Measurements from ENCODE around the gene ST3GAL3. TPM values are rescaled to one million over a fixed set of nuclear protein-coding genes. Genes with fewer than 3 reads are reported as not detected.

ST3GAL3 gene
- total and polyA plus RNA-seq, 12 donors = 14.5 to 39.3 (median 31.7) TPM

GRCh38 chr1:43879996-43880395 lies 172.7 kb downstream of the ST3GAL3 start:
- Histone ChIP-seq H3K27me3 (no peaks in the 10 kb centered on the region), H3K4me1 (peaks cover 0 to 28% (median 11%) of the 10 kb centered on the region in 9 donors), H3K27ac (peak overlapping the region in 9 of 10 donors; percentile 42 to 82 (median 74)), H3K36me3 (peaks cover 0 to 15% (median 0%) of the 10 kb centered on the region in 9 donors), H3K4me3 (no peak overlapping the region), H3K9me3 (no peaks in the 10 kb centered on the region)
- WGBS, 2 donors = 68 to 81% methylated on average over 2 of the region's 2 CpGs
- intact Hi-C loops (cut with DNase I) = loop anchor here in 2 of 10 donors (10.0 kb wide), 2 partner anchors 55 to 95 kb away; no protein-coding TSS in a partner anchor
- TF ChIP-seq CTCF (IDR thresholded peaks at IDR 0.05) = no peak
- DNase-seq (no peak), ATAC-seq (peak in 7 of 8 donors; percentile 4 to 52 (median 33))

- Histone ChIP-seq H3K27ac (peak overlapping the region in 9 of 10 donors; percentile 57 to 82 (median 76)), H3K36me3 (peaks cover 0 to 15% (median 0%) of the 10 kb centered on the region in 9 donors), H3K27me3 (no peaks in the 10 kb centered on the region), H3K4me1 (peaks cover 0 to 28% (median 11%) of the 10 kb centered on the region in 9 donors), H3K4me3 (no peak overlapping the region), H3K9me3 (no peaks in the 10 kb centered on the region)
- DNase-seq (no peak), ATAC-seq (peak; percentile 61 to 93 (median 88))
- no peak for TF ChIP-seq CTCF (IDR thresholded peaks at IDR 0.05)
- 49 to 53% methylated on average over 5 of the region's 5 CpGs for WGBS, 2 donors
- intact Hi-C loops (cut with DNase I) = loop anchor here in 1 of 10 donors (10.0 kb wide), 1 partner anchor 56 kb away; no protein-coding TSS in a partner anchor
These were observed 173.3 kb downstream of the ST3GAL3 start for GRCh38 chr1:43880604-43881003.

- no peaks in the 10 kb centered on the region for H3K9me3 ChIP-seq
- H3K27me3 ChIP-seq = no peaks in the 10 kb centered on the region
- DNase-seq = peak in 1 of 2 donors; percentile 27
- whole genome bisulfite sequencing, 2 donors = 49 to 64% methylated on average over 4 of the region's 4 CpGs
- H3K4me1 ChIP-seq = peaks cover 0 to 28% (median 11%) of the 10 kb centered on the region in 9 donors
- TF ChIP-seq CTCF (IDR thresholded peaks at IDR 0.05) = peak in 4 of 9 donors; percentile 11 to 30 (median 18)
- intact Hi-C loops (cut with DNase I) = loop anchor here in 1 of 10 donors (10.0 kb wide), 1 partner anchor 57 kb away; no protein-coding TSS in a partner anchor
- peaks cover 0 to 15% (median 0%) of the 10 kb centered on the region in 9 donors for H3K36me3 ChIP-seq
- peak in 7 of 8 donors; percentile 47 to 76 (median 68) for ATAC-seq
- H3K27ac ChIP-seq = peak overlapping the region; percentile 54 to 82 (median 76)
- no peak overlapping the region for H3K4me3 ChIP-seq
These were observed 174.1 kb downstream of the ST3GAL3 start for GRCh38 chr1:43881415-43881814.

GRCh38 chr1:43882763-43883162 lies 175.4 kb downstream of the ST3GAL3 start:
- TF ChIP-seq CTCF (IDR thresholded peaks at IDR 0.05) = no peak
- Histone ChIP-seq H3K4me1 (peaks cover 0 to 28% (median 11%) of the 10 kb centered on the region in 9 donors), H3K27me3 (no peaks in the 10 kb centered on the region), H3K9me3 (no peaks in the 10 kb centered on the region), H3K27ac (no peak overlapping the region), H3K4me3 (no peak overlapping the region), H3K36me3 (peaks cover 0 to 15% (median 0%) of the 10 kb centered on the region in 9 donors)
- 93 to 100% methylated on average over 4 of the region's 4 CpGs for whole genome bisulfite sequencing, 2 donors
- intact Hi-C loops (cut with DNase I) = loop anchor here in 1 of 10 donors (10.0 kb wide), 1 partner anchor 58 kb away; no protein-coding TSS in a partner anchor
- no peak for DNase-seq
- no peak for ATAC-seq
